ENCODE results near the gene IFITM2. TPM values are rescaled to one million over a fixed set of nuclear protein-coding genes. Genes with fewer than 3 reads are reported as not detected.
"Not testable (repeated sequence)": the region's sequence is repeated elsewhere in the genome, so short reads cannot be mapped to it uniquely, and the experiment has no call there.

Gene IFITM2
- total and polyA plus RNA-seq, 8 donors = 32.1 to 182 (median 98.1) TPM

GRCh38 chr11:304061-304506, 3.5 kb upstream of the IFITM2 start:
- FAIRE-seq = no peak

GRCh38 chr11:304915-305843, 2.4 kb upstream of the IFITM2 start:
- DNase-seq (peak in 4 of 6 donors; percentile 33 to 65 (median 60)), FAIRE-seq (no peak), ATAC-seq (peak in 3 of 4 donors; percentile 60 to 72 (median 60))
- WGBS, 2 donors = 18 to 23% methylated on average over 19 of the region's 19 CpGs
- Histone ChIP-seq H3K9me3 (no peaks in the 10 kb centered on the region), H3K4me3 (no peak overlapping the region), H3K36me3 (no peaks in the 10 kb centered on the region), H3K27ac (no peak overlapping the region), H3K4me1 (peaks cover 0 to 5% (median 3%) of the 10 kb centered on the region in 3 donors), H3K27me3 (no peaks in the 10 kb centered on the region)
- intact Hi-C loops (cut with DNase I) = loop anchor here in 2 of 3 donors (5.0 to 10.0 kb wide), 2 partner anchors 47 to 50 kb away; no protein-coding TSS in a partner anchor
- peak; percentile 39 to 50 (median 48) for TF ChIP-seq CTCF (IDR thresholded peaks at IDR 0.05)

More at GRCh38 chr11:304061-304506, 3.5 kb upstream of the IFITM2 start:
- TF ChIP-seq CTCF (IDR thresholded peaks at IDR 0.05) = no peak
- Histone ChIP-seq H3K27ac (no peak overlapping the region), H3K4me3 (no peak overlapping the region), H3K9me3 (no peaks in the 10 kb centered on the region), H3K4me1 (peaks cover 0 to 3% (median 0%) of the 10 kb centered on the region in 3 donors), H3K27me3 (no peaks in the 10 kb centered on the region), H3K36me3 (no peaks in the 10 kb centered on the region)
- peak in 4 of 6 donors; percentile 21 to 79 (median 62) for DNase-seq
- no peak for ATAC-seq
- intact Hi-C loops (cut with DNase I) = loop anchor here in 1 of 3 donors (10.0 kb wide), 1 partner anchor 51 kb away; no protein-coding TSS in a partner anchor
- WGBS, 2 donors = 62 to 63% methylated on average over 52 of the region's 52 CpGs

- peak in 2 of 6 donors; percentile 5 to 11 for DNase-seq
- no peaks in the 10 kb centered on the region for H3K27me3 ChIP-seq
- H3K36me3 ChIP-seq = no peaks in the 10 kb centered on the region
- H3K4me1 ChIP-seq = peaks cover 0 to 5% (median 3%) of the 10 kb centered on the region in 3 donors
- ATAC-seq = no peak
- intact Hi-C loops (cut with DNase I) = loop anchor here in 2 of 3 donors (5.0 to 10.0 kb wide), 2 partner anchors 46 to 49 kb away; no protein-coding TSS in a partner anchor
- no peak for FAIRE-seq
- WGBS, 2 donors = 68 to 74% methylated on average over 10 of the region's 10 CpGs
- no peak overlapping the region for H3K4me3 ChIP-seq
- no peak for TF ChIP-seq CTCF (IDR thresholded peaks at IDR 0.05)
- no peaks in the 10 kb centered on the region for H3K9me3 ChIP-seq
- no peak overlapping the region for H3K27ac ChIP-seq
Measured at GRCh38 chr11:305844-306211, 1.8 kb upstream of the IFITM2 start.

GRCh38 chr11:306645-307371, 808 bp upstream of the IFITM2 start:
- 83 to 86% methylated on average over 17 of the region's 17 CpGs for WGBS, 2 donors
- no peak for TF ChIP-seq CTCF (IDR thresholded peaks at IDR 0.05)
- no peak overlapping the region for H3K4me3 ChIP-seq
- FAIRE-seq (no peak), DNase-seq (peak in 2 of 6 donors; percentile 33 to 65), ATAC-seq (no peak)
- H3K4me1 ChIP-seq = peaks cover 0 to 5% (median 3%) of the 10 kb centered on the region in 3 donors
- H3K36me3 ChIP-seq = no peaks in the 10 kb centered on the region
- intact Hi-C loops (cut with DNase I) = loop anchor here in 2 of 3 donors (5.0 to 10.0 kb wide), 2 partner anchors 45 to 48 kb away; no protein-coding TSS in a partner anchor
- no peaks in the 10 kb centered on the region for H3K9me3 ChIP-seq
- peak overlapping the region; percentile 55 to 84 (median 70) for H3K27ac ChIP-seq
- no peaks in the 10 kb centered on the region for H3K27me3 ChIP-seq

GRCh38 chr11:308740-309665, 1.4 kb downstream of the IFITM2 start:
- FAIRE-seq, ATAC-seq, H3K4me1 ChIP-seq, H3K9me3 ChIP-seq, H3K36me3 ChIP-seq, H3K27me3 ChIP-seq: not testable (repeated sequence)
- Histone ChIP-seq H3K27ac (peak overlapping the region in 3 of 4 donors; percentile 32 to 84 (median 76)), H3K4me3 (peak overlapping the region in 3 of 4 donors; percentile 2 to 49 (median 23))
- intact Hi-C loops (cut with DNase I) = loop anchor here in 2 of 3 donors (5.0 to 10.0 kb wide), 2 partner anchors 43 to 46 kb away; no protein-coding TSS in a partner anchor
- WGBS, 2 donors = 67 to 69% methylated on average over 21 to 24 of the region's 24 CpGs
- peak in 3 of 6 donors; percentile 2 to 21 (median 20) for DNase-seq

- not testable (repeated sequence) for H3K4me1 ChIP-seq, FAIRE-seq, H3K9me3 ChIP-seq, H3K27me3 ChIP-seq, H3K36me3 ChIP-seq
- intact Hi-C loops (cut with DNase I) = loop anchor here in 2 of 3 donors (5.0 to 10.0 kb wide), 2 partner anchors 42 to 45 kb away; no protein-coding TSS in a partner anchor
- H3K27ac ChIP-seq = peak overlapping the region in 2 of 4 donors; percentile 76 to 84
- peak; percentile 36 to 59 (median 54) for ATAC-seq
- peak in 2 of 6 donors; percentile 20 to 55 for DNase-seq
- WGBS, 2 donors = 14 to 17% methylated on average over 5 of the region's 18 CpGs
- peak overlapping the region in 2 of 4 donors; percentile 23 to 49 for H3K4me3 ChIP-seq
Measured at GRCh38 chr11:309979-310572, 2.5 kb downstream of the IFITM2 start.

Measured in pancreas (tissue), 10 donors.